ENCODE results near the gene KIR3DL1.
"Not testable (repeated sequence)": the region's sequence is repeated elsewhere in the genome, so short reads cannot be mapped to it uniquely, and the experiment has no call there.

The KIR3DL1 gene

DNA sequence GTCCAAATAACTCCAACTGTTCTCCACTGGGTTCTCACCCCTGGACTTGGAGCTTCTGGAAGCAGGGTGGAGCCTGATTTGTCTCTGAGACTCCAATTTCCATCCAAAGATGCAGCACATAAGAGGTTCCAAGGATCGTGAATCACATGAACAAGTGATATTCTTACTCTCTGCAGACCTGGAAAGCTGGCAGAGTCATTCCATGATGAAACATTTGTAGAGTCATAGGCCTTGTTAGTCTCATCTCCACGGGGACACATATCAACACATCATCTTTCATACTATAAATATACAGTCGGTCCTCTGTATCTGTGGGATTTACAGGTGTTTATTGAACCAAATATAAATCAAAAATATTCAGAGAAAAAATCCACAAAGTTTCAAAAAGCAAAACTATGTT lies 1.7 kb upstream of the KIR3DL1 start:
- not testable (repeated sequence) for DNase-seq (ENCODE audit: low read depth in 2 of 3, low spot score in 1 of 3)

DNA sequence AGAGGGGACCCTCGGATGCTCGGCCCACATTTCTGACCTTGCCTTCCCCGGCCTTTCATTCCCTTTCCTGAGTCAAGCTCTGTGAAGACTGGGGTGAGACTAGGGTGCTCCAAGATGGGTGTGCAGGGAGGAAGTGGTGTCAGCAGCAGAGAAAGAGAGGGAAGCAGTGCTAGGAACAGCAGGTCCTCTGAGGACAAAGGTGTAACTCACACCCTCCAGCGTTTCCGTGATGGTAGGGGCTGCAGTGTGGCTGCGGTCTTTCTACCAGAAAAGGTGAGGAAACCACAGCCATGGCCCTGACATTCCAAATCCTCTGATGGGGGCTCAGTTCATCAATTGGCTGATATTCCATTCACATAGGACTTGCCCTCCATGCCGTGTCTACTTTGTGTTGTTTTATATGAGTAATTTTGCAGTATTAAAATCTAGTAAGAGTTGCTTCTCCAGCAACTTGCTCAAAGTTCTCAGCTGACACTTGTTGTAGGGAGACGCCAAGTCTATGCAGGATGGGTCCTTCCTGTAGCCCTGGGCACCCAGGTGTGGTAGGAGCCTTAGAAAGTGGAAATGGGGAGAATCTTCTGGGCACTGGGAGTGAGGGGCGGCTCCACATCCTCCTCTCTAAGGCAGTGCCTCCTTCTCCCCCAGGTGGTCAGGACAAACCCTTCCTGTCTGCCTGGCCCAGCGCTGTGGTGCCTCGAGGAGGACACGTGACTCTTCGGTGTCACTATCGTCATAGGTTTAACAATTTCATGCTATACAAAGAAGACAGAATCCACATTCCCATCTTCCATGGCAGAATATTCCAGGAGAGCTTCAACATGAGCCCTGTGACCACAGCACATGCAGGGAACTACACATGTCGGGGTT lies 1.6 kb downstream of the KIR3DL1 start:
- no peak for DNase-seq (ENCODE audit: low read depth in 2 of 3, low spot score in 1 of 3)

DNA sequence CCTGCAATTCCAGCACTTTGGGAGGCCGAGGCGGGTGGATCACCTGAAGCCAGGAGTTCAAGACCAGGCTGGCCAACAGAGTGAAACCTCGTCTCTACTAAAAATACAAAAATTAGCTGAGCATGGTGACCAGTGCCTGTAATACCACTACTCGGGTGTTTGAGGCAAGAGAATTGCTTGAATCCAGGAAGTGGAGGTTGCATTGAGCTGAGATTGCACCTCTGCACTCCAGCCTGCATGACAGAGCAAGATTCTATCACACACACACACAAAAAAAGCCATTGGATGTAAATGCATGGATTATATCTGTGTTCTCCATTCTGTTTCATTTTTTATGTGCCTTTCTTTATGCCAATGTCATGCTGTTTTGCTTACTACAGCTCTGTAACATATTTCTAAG lies 8.1 kb downstream of the KIR3DL1 start:
- not testable (repeated sequence) for DNase-seq (ENCODE audit: low read depth in 2 of 3, low spot score in 1 of 3)

DNA sequence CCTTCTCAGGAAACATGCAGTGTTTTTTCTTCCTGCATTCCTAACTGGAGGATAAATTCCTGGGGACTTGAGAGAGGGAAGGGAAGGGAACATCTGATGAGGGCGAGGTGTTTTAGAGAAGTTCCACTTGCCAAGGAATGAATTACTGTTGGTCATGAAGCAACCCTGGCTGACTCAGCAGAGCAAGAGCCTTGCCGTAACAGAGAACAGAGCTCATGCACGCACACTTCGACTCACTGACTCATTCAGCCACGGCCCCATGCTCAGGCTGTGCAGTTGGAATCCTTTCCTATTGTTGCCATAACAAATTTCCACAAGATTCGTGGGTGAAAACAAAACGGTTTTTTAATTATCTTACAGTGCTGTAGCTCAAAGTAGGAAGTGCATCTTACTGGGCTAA lies 9.1 kb downstream of the KIR3DL1 start:
- DNase-seq (ENCODE audit: low read depth in 2 of 3, low spot score in 1 of 3): not testable (repeated sequence)

DNA sequence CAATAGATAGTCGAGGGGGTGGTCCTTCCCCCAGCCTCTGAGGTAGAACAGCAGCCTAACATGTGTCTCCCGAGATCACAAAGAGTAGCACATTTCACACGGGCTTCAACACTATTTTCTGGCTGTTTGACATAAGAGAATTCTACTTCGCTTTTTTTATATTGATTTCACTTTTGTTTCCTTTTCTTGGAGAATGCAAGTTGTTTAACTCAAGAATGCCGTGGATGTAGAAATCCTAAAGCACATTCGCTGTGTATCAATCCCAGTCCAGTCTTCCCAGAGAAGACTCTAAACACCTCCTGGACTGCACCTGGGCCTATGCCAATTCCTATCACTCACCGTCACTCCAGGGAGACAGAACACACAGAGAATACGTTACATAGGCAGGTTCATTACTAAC lies 11.8 kb downstream of the KIR3DL1 start:
- DNase-seq (ENCODE audit: low read depth in 2 of 3, low spot score in 1 of 3): not testable (repeated sequence)

DNA sequence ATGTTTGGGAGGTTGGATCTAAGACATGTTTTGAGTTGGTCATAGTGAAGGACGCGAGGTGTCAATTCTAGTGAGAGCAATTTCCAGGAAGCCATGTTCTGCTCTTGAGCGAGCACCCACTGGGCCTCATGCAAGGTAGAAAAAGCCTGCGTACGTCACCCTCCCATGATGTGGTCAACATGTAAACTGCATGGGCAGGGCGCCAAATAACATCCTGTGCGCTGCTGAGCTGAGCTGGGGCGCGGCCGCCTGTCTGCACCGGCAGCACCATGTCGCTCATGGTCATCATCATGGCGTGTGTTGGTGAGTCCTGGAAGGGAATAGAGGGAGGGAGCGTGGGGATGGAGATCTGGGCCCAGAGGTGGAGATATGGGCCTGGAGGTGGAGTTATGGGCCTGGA lies 16.2 kb downstream of the KIR3DL1 start, which contains the start of gene KIR2DS4:
TSS of gene KIR2DS4 (plus strand) at position 181 of the 400 bp plus-strand sequence.
- not testable (repeated sequence) for DNase-seq (ENCODE audit: low read depth in 2 of 3, low spot score in 1 of 3)

DNA sequence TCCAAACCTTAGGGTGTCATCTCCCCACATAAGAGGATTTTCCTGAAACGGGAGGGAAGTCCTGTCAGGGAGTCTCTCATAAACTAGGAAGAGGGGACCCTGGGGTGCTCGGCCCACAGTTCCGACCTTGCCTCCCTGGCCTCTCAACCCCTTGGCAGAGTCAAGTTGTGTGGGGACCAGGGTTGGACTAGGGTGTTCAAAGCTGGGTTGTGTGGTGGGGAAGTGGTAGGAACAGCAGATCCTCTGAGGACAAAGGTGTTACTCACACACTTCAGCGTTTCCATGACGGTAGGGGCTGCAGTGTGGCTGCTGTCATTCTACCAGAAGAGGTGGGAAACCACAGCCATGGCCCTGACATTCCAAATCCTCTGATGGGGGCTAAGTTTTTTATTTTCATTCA lies 18.9 kb downstream of the KIR3DL1 start:
- DNase-seq (ENCODE audit: low read depth in 2 of 3, low spot score in 1 of 3): not testable (repeated sequence)

DNA sequence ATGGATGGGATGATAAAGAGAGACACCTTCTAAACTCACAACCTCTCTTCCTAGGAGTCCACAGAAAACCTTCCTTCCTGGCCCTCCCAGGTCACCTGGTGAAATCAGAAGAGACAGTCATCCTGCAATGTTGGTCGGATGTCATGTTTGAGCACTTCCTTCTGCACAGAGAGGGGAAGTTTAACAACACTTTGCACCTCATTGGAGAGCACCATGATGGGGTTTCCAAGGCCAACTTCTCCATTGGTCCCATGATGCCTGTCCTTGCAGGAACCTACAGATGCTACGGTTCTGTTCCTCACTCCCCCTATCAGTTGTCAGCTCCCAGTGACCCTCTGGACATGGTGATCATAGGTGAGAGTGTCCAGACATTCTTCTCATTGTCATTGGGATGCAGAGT lies 21.3 kb downstream of the KIR3DL1 start:
- not testable (repeated sequence) for DNase-seq (ENCODE audit: low read depth in 2 of 3, low spot score in 1 of 3)

DNA sequence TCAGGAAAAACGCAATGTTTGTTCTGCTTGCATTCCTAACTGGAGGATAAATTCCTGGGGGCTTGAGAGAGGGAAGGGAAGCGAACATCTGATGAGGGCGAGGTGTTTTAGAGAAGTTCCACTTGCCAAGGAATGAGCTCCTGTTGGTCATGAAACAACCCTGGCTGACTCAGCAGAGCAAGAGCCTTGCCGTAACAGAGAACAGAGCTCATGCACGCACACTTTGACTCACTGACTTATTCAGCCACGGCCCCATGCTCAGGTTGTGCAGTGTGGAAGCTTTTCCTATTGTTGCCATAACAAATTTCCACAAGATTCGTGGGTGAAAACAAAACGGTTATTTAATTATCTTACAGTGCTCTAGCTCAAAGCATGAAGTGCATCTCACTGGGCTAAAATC lies 26.9 kb downstream of the KIR3DL1 start:
- DNase-seq (ENCODE audit: low read depth in 2 of 3, low spot score in 1 of 3): not testable (repeated sequence)

DNA sequence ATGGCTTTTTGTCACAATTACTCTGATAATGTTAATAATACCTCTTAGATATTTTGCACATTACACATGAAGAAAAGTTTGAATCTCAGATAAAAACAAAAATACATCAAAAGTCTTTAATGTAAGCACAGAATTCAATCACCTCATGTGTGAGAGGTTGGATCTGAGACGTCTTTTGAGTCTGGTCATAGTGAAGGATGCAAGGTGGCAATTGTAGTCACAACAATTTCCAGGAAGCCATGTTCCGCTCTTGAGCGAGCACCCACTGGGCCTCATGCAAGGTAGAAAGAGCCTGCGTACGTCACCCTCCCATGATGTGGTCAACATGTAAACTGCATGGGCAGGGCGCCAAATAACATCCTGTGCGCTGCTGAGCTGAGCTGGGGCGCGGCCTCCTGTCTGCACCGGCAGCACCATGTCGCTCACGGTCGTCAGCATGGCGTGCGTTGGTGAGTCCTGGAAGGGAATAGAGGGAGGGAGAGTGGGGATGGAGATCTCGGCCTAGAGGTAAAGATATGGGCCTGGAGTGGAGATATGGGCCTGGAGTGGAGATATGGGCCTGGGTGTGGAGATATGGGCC lies 33.9 kb downstream of the KIR3DL1 start, which contains the start of gene KIR3DL2:
TSS of gene KIR3DL2 (plus strand) at position 383 of the 580 bp plus-strand sequence. CDS start at position 416, 33 bp downstream.
- not testable (repeated sequence) for DNase-seq (ENCODE audit: low read depth in 2 of 3, low spot score in 1 of 3)

DNA sequence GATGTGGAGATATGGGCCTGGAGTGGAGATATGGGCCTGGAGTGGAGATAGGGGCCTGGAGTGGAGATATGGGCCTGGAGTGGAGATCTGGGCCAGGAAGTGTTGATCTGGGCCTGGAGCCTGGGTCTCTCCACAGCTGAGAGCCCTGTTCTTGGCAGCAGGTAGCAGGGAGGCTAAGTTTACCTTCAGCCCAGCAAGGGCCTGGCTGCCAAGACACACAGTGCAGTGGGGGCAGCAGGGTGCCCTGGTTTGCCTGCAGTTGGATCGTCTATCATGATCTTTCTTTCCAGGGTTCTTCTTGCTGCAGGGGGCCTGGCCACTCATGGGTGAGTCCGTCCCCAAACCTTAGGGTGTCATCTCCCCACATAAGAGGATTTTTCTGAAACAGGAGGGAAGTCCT lies 34.7 kb downstream of the KIR3DL1 start:
- DNase-seq (ENCODE audit: low read depth in 2 of 3, low spot score in 1 of 3): no peak

DNA sequence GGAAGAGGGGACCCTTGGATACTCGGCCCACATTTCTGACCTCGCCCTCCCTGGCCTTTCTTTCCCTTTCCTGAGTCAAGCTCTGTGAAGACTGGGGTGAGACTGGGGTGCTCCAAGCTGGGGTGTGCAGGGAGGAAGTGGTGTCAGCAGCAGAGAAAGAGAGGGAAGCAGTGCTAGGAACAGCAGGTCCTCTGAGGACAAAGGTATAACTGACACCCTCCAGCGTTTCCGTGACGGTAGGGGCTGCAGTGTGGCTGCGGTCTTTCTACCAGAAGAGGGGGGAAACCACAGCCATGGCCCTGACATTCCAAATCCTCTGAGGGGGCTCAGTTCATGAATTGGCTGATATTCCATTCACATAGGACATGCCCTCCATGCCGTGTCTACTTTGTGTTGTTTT lies 35.1 kb downstream of the KIR3DL1 start:
- no peak for DNase-seq (ENCODE audit: low read depth in 2 of 3, low spot score in 1 of 3)

DNA sequence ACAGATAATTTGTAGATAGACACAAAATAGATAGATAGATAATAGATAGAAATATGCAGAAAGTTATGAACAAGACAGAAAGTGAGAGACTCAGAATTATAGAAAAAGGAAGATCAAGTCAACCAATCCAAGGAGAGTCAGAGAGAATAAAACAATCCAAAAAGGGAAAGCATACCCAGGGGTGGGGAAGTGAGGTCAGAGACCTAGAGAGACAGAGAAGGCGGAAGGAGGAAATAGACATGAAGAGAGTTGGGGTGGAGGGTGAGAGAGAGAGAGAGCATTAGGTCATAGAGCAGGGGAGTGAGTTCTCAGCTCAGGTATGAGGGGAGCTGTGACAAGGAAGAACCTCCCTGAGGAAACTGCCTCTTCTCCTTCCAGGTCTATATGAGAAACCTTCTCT lies 39.0 kb downstream of the KIR3DL1 start:
- DNase-seq (ENCODE audit: low read depth in 2 of 3, low spot score in 1 of 3): not testable (repeated sequence)

DNA sequence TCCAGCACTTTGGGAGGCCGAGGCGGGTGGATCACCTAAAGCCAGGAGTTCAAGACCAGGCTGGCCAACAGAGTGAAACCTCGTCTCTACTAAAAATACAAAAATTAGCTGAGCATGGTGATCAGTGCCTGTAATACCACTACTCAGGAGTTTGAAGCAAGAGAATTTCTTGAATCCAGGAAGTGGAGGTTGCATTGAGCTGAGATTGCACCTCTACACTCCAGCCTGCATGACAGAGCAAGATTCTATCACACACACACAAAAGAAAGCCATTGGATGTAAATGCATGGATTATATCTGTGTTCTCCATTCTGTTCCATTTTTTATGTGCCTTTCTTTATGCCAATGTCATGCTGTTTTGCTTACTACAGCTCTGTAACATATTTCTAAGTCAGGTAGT lies 42.2 kb downstream of the KIR3DL1 start:
- DNase-seq (ENCODE audit: low read depth in 2 of 3, low spot score in 1 of 3): not testable (repeated sequence)

DNA sequence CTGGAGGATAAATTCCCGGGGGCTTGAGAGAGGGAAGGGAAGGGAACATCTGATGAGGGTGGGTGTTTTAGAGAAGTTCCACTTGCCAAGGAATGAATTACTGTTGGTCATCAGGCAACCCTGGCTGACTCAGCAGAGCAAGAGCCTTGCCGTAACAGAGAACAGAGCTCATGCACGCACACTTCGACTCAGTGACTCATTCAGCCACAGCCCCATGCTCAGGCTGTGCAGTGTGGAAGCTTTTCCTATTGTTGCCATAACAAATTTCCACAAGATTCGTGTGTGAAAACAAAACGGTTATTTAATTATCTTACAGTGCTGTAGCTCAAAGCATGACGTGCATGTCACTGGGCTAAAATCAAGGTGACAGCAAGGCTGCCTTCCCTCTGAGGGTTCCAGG lies 43.2 kb downstream of the KIR3DL1 start:
- DNase-seq (ENCODE audit: low read depth in 2 of 3, low spot score in 1 of 3): not testable (repeated sequence)

DNA sequence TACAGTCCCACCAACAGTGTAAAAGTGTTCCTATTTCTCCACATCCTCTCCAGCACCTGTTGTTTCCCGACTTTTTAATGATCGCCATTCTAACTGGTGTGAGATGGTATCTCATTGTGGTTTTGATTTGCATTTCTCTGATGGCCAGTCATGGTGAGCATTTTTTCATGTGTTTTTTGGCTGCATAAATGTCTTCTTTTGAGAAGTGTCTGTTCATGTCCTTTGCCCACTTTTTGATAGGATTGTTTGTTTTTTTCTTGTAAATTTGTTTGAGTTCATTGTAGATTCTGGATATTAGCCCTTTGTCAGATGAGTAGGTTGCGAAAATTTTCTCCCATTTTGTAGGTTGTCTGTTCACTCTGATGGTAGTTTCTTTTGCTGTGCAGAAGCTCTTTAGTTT lies 47.2 kb downstream of the KIR3DL1 start:
- not testable (repeated sequence) for DNase-seq (ENCODE audit: low read depth in 2 of 3, low spot score in 1 of 3)

DNA sequence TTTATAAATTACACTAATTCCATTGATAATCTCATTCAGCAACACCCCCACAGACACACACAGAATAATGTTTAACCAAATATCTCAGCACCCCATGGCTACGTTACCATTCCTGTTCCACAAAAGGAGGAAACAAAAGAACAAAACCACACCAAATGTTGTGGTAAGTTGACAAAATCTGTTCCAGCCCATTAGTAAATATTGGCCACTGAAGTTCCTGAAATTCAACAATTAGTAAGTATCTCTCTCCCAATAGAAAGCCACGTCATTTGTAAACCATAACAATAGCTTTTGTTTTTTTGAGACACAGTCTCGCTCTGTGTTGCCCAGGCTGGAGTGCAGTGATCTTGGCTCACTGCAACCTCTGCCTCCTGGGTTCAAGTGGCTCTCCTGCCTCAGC lies 55.4 kb downstream of the KIR3DL1 start:
- DNase-seq (ENCODE audit: low read depth in 2 of 3, low spot score in 1 of 3): no peak

DNA sequence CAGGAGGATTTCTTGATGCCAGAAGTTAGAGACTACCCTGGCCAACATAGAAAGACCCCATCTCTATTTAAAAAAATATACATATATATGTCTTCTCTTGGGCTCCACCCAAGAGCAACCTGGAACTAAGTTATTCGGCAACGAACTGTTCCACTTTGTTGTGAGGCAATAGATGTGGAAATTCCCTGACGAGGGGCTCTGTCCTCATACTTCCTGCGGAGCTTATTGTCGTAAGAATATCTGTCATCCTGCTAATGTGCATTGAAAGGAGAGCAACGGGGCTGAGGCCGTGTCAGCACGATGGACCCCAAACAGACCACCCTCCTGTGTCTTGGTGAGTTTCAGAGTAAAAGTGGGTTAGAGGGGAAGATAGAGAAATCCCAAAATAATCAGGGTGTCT lies 57.7 kb downstream of the KIR3DL1 start, which contains the start of gene FCAR:
TSS of gene FCAR (plus strand) at position 246 of the 400 bp plus-strand sequence. CDS start at position 301, 55 bp downstream.
- DNase-seq (ENCODE audit: low read depth in 2 of 3, low spot score in 1 of 3): no peak

DNA sequence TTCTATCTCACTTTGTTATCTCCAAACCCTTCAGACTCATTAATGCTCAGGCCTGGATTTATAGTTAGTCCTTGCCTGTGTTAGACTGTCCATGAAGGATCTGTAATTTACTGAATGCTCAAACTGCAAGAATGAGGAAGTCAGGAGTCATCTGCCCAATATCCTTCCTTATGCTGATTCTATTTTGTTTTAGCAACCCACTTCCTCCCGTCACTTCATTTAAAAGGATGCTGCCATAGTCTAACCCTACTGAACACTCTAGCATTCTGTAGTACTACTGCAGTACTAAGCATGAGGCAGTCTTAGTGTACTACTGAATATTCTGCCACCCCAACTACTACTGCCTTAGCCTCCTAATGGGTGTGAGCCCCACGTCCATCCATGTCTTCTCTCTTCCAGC lies 59.2 kb downstream of the KIR3DL1 start:
- DNase-seq (ENCODE audit: low read depth in 2 of 3, low spot score in 1 of 3): no peak

DNA sequence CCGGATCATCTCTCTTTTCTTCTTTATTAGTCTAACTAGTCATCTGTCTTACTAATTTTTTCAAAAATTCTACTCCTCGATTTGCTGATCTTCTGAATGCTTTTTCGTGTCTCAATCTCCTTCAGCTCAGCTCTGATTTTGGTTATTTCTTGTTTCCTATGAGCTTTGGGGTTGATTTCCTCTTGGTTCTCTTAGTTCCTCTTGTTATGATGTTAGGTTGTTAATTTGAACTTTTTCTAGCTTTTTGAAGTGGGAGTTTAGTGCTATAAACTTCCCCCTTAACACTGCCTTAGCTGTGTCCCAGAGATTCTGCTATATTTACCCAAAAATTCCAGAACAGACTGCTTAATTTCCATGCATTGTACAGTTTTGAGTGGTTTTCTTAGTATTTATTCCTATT lies 61.2 kb downstream of the KIR3DL1 start:
- DNase-seq (ENCODE audit: low read depth in 2 of 3, low spot score in 1 of 3): no peak

Measured in stimulated activated CD4-positive, alpha-beta T cell treated with anti-CD3 and anti-CD28 coated beads, Interleukin-12 subunit alpha, Interleukin-12 subunit beta, amount 100 ng/mL, for 48 hours (primary cell).